Stimulated activated CD4-positive, alpha-beta T cell treated with anti-CD3 and anti-CD28 coated beads, TNF-alpha, amount 100 ng/mL, for 4 hours (primary cell): ENCODE data around the gene CNTN4.

Source experiments
- DNase-seq, 3 experiments: peaks; one replicate each; pipeline ENCODE4 v3.0.0-alpha.2; 2020; ENCODE audit warnings: low read depth in 3 of 3

Gene CNTN4

DNA sequence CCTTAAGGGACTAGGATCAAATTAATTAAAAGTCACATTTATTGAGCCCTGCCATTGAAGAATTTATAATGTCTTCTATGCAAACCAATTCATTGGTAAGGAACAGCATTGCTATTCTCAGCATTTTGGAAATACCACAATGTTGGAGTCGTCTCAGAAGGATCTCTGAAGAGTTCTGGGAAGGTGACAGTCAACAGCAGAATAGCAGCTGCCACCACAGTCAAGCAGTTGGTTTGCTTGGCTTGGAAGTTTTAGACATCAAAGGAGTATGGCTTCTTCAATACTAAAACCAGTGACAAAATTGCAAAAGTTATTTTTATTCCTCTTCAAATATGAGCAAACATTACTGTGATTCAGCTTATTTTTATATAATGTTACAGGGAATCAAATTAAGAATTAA lies 167.9 kb downstream of the CNTN4 start:
- DNase-seq, result no peak

DNA sequence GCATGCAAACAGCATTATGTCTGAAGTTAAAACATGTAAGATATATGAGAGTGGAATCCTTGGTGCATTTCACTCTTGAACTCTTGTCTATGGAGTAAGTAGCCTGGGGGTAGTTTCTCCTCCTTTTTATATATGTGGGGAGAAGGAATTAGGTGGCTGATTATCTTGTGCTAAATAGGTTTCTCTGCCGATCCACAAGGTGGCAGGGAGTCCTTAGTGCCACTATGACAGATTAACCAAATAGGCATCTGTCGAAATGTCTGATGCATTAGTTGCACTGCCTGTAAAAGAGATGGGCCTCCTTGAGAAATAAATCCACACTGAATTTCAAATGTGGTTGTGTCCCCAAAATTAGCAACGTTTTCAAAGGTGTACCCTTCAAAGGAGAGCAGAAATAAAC lies 170.1 kb downstream of the CNTN4 start:
- no peak for DNase-seq

DNA sequence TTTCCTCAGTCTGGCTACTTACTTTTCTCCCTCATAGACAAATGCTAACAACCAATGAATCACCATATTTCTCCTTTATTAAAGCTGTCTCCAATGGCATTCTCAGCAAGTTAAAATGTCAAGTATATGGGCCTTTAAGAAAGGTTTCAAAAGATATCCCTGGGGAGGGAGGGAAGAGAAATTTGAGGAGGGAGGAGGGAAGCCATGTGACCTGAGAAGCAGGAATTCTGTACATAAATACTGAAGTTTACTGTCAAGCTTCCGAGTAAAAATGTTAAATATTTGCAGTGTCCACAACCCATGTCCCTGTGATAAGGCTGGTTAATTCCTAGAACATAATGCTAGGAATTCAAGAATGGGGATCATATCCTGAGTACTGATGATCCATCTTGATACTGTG lies 175.9 kb downstream of the CNTN4 start:
- no peak for DNase-seq

DNA sequence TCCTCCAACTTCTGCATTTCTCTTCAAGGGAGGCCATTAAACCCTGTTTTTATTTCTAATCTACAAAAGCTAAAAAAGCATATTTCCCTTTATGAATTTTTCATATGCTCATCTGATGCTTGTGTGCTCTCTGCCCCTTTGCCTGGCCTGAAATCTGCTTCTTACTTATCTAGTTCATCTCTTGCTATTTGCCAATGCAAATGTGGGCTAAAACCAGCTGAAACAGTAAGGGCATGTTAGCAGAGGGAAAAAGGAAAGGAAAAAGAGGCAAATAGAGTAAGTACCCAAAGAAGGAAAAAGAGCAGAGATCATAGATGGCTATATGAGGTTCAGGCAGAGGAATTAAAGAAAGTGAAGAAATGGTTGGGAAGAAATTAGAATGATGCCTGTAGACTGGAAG lies 185.2 kb downstream of the CNTN4 start:
- no peak for DNase-seq

DNA sequence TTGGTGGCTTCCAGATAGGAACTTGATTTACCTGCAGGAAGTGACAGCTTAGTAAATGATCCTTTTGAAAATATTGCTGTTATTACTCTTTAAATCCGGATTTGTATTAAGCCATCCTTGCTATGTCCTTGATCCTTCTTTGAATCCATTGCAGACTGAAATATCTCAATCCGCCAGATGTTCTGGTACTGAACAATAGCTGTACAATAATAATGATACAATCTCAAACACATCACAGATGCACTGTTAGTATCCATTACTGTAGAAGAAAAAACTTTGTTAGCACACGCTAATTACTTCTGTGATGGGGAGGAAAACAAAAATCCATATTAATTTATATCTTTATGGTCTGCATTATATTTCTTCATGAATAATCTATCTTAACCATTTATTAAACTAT lies 202.3 kb downstream of the CNTN4 start:
- no peak for DNase-seq

DNA sequence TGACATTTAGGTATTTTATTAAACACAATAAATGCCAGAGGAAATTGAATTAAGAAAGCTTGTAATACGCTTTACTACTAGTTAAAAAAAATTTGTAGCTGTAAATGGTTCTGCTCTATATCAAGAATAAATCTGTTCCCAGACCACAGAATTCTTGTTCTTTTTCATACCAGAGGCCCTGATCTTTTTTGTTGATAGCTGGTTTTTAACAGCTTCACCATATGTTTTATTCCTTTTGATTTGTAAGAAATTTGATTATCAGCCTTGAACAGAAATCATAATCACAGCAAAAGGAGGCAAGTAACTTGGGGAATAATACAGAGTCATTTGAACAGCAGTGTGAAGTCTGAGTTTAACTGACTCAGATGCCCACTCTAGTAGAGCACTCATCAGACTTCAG lies 202.7 kb downstream of the CNTN4 start:
- DNase-seq, result no peak

DNA sequence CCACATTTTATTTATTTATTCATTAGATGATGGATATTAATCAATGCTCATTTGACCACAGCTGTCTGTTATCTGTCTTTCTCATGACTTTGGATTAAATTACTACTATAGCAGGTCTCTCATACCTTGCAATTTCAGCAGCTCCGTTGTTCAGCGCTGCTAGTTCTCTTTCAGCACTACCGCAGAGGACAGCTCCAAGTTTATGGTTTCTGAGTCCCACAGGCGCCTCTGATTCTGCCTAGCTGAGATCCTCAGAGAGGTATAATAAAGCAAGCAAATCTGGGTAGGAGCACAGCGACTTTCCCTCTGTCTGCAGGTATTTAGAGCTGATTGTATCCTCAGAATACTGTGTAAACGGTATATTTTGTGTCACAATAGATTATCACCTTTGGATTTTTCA lies 204.9 kb downstream of the CNTN4 start:
- no peak for DNase-seq

DNA sequence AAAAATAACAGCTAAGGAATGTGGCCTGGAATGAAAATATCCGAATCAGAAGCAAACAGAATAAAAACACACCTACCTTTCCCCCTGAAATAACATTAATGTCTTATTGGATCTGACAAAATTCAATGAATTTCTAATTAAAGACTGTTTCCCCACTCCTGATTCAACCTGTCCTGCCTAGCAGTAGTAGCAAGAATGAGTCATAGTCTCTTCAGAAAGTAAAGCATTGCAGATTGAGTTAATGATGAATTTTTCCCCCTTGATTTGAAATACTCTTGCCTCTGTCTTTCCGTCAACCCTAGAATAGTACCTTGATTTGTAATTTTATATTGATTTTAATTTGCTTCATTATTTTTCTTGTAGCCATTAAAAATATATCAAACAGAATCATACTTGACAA lies 212.4 kb downstream of the CNTN4 start:
- no peak for DNase-seq

DNA sequence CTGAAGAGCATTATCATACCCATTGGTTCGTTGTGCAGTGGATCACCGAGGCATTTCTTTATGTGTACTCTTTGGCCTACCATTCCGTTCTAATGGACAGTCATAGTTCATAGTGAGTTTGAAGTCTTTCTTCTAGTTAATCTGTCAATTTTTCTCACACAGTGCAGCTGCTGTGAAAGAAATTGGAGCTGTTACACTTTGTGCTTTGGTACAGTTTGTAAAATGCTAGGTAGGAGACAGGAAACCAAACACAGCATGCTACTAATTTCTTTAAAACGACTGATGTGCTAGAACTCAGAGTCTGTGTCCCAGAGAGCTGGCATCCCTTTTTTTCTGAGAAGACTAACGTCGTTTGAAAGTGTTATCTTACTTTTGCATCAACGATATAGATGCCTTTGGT lies 218.9 kb downstream of the CNTN4 start:
- no peak for DNase-seq

DNA sequence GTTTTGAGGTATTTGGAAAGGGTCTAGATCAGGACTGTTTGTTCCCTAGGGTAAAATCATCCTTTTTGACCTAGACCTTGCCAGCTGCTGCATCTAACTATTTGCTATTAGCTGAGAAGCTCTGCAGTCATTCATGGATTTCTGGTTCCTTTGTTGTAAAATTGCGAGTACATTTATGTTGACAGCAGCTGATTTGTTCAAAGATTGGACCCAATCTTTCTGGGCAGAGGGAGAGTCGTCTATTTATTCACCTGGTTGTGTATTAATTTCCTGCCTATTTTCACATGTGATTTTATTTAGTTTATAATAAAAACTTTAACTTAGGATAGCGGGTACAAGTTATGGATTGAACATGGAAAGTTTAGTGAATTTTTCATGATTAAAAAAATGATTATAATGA lies 236.3 kb downstream of the CNTN4 start:
- DNase-seq, result no peak

DNA sequence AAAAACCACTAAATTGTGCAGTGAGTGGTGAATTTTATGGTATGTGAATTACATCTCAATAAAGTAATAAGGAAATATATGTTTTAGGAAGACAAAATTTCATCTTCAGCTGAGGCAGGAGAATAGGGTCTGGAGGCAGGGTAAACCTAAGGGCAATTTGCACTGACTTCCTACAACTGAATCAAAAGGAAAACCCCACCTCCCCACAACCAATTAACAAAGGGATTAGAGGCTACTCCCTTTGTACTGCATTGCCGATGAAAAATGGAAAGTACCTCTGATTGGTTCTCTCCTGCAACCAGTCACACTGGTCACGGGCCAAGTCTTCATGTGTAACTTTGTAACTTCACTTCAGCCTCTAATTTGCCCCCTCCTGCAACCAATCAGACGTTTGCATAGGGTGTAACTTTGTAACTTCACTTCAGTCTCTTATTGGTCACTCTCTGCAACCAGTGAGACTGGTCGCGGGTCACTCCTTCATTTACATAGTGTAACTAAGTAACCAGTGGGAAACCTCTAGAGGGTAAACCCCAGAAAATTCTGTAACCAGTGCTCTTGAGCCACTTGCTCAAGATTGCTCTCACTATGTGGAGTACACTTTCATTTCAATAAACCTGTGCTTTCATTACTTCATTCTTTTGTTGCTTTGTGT lies 244.5 kb downstream of the CNTN4 start:
- no peak for DNase-seq

DNA sequence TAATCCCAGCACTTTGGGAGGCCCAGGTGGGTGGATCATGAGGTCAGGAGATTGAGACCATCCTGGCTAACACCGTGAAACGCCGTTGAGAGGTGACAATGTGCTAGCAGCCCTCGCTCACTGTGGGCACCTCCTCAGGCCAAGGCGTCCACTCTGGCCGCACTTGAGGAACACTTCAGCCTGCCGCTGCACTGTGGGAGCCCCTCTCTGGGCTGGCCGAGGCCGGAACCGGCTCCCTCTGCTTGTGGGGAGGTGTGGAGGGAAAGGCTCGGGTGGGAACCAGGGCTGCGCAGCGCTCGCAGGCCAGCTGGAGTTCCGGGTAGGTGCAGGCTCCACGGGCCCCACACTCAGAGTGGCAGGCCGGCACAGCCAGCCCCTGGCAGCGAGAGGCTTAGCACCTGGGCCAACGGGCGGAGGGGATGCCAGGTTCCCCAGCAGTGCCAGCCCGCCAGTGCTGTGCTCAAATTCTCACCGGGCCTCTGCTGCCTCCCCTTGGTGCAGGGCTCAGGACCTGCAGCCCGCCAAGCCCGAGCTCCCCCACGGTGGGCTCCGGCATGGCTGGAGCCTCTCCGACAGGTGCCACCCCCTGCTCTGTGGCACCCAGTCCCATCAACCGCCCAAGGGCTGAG lies 253.6 kb downstream of the CNTN4 start:
- no peak for DNase-seq

DNA sequence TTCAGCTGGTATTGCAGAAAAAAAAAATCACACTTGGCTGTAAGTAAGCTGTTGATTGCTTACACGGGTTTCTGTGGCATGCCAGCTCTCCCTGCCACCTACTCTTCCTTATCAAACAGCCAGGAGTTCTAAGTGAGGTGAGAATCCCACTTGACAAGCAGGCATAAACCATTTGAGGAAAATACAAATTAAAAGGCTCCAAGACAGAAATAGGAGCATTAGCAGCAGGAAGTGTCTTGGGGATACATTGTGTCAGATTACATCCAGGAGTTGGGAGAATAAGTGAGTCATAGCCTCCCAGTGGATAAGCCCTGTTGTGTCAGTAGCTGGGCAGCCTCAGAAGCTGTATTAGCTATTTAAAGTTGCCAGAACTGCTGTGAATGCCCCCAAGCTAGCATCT lies 256.0 kb downstream of the CNTN4 start:
- no peak for DNase-seq

DNA sequence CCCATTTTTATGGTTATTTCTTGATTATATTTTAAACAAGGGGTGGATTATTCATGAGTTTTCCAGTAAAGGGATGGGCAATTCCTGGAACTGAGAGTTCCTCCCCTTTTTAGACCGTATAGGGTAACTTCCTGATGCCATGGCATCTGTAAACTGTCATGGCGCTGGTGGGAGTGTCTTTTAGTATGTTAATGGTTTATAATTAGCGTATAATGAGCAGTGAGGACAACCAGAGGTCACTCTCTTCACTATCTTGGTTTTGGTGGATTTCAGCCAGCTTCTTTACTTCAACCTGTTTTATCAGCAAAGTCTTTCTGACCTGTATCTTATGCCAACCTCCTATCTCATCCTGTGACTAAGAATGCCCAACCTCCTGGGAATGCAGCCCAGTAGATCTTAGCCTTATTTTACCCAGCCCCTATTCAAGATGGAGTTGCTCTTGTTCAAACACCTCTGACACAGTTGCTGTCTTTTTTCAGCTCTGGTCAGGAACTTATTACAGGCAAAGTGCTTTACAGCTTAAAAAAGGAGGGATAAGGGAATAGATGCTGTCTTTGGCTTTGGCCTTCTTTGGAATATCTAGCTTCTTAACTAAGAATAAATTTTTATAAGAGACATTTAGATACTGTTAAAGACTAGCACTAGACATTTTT lies 257.8 kb downstream of the CNTN4 start:
- DNase-seq, result no peak

DNA sequence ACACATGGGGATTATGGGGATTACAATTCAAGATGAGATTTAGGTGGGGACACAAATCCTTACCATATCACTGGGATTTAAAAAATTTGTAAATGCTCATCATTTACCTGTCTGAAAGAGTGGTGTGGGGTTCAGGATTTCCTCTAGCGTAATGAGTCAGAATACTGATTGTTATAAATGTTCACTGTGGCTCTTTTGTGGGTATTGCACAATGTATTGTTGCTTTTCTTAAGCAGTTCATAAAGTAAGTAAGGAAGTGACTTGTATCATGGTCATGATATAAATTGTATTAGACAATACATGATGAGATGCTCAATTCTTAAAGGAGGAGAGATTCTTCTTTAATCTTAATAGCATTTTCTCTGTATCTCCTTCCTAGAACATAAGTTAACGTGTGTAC lies 262.1 kb downstream of the CNTN4 start:
- no peak for DNase-seq

DNA sequence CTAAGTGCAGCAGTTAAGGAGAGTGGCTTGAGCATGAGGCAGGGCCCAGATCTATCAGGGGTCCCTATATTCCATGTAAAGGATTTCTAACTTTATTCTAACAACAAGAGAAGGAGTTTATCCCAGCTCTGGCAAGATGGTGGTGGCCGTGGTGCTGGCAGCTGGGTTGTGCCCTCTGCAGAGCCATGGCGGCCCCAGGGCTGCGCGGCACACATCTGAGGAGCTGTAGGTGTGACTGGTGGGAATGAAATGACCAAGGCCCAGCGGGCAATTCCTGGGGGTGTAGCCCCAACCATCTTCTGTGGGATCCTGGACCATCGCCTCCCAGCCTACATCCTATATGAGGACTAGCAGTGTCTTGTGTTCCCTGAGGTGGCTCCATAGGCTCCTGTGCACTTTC lies 263.5 kb downstream of the CNTN4 start:
- no peak for DNase-seq

DNA sequence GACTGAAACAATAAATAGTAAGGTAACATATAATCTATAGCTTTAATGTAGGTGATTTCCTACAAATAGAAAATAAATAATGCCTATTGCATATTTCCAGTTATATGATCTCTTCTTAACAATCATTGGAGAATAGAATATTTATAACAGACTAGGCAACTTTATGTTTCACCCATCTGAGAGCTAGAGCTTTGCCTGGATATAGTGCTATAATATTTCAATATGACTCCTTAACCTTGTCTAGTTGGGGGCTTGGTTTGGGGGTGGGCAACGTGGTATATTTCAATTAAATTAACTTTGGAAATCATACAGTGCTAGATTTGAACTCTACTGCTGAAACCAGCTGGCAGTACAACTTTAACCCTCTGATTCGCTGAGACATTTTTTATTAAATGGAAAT lies 265.2 kb downstream of the CNTN4 start:
- DNase-seq, result no peak

DNA sequence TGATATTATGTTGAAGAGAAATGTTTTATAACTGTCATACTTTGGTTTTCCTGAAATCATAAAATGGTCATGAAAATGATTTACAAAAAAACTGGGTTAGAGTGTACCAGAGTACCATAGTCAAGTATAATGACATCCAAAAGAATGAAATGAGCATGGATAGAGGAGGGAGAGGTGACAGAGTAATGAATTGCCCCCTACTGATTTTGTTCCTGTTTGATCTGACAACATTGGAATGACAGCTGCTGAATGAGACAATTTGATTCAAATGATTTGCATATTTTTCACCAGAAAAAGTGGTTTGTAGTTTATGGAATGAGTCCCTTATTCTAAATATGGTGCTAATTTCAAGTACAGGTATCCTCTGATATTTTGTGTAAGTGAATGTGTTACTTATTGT lies 271.7 kb downstream of the CNTN4 start:
- no peak for DNase-seq

DNA sequence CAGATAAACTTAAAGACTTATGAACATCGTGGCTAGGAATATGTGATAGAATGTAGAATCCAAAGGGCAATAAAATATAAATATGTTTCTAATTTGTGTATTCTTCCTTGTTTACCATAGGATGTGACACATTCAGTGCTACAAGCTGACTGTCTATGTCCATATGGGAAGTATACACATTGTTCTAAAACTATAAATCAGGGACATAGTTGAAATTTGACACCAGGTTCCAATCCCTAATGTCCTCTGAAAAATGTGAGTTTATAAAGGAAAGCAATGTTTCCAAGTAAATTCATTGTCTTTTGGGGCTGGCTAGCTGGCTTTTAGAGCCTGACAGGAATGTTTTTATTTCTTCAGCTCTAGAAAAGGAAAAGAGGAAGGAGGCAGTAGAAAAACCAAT lies 273.6 kb downstream of the CNTN4 start:
- no peak for DNase-seq

DNA sequence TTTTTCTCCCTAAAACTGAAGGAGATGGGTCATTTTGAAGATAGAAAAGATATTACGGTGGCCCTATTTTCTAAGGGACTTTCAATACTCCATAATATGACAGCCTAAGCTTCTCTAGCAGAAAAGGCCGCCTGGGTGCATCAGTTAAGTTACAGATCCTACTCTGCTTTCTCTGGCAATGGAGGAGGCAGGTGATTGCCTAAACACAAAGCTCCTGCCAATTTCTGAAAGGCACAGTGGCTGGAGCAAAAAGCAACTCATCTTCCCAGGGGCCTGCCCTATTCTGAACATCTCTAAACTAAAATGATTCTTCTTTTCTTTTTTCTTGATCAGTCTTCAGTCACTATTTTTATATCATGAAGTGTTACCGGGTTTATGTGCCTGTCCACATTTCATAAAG lies 276.7 kb downstream of the CNTN4 start:
- no peak for DNase-seq

DNA sequence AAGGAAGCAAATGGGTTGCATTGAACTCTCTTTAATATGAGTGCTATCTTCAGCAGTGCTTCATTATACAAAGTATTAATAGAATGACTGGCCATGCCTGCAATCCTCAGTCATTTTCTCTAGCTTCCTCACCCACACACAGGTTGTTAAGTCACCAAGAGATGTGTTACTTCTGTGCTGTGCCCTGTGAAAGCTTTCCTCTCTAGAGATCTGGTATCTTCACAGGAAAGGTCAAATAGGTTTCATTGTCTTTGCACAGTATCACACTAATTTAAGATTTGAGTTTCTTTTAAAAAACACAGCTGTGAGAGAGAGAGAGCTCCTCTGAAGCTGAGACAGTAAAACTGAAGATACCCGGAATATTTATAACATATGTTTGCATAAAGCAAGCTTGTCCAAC lies 278.6 kb downstream of the CNTN4 start:
- DNase-seq, result no peak

DNA sequence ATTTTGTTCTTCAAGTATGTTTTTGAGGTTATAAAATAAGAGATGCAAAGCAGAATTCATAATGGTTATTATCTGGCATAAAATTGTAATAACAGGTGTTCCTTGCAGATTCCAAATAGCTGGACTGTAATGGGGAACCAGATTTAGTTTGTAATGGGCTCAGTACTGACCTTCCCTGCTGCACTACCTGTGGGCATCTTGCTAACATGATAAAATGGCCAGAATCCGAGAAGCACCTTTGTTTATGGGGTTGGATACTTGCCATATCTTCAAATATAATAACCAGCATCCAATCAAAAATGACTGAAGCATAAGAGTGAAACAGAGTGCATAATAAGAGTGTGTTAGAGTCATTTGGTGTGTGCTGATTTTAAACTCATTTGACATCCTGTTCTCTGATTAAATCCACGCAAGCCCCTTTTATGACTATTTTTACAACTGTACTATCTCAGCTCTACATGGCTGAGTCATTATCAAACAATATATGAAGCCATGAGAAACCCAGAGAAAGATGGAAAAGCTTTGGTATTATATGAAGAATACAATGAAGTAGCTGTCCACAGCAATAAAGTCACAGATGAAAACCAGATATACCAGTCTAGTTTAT lies 292.4 kb downstream of the CNTN4 start:
- no peak for DNase-seq

DNA sequence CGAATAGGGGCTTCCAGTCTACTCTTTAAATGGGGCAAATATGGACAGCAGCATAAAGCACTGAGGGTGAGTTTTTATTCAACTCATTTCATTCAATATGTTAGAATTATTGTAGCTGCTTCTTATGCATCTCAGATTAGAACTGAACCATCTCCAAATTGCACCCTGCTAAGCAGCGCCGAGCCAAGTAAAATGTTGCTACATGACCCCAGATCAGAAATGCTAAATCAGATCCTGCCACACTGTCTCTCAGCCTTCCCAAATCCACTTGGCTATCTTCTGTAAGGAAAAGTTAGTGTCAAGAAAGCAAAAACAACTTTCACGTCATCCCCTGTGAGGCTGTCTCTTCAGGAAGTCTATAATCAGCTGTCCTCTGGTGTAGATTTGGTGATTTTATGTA lies 293.2 kb downstream of the CNTN4 start:
- no peak for DNase-seq
